ENCODE results near the gene MAEA.

- TF ChIP-seq ZNF217 (IDR thresholded peaks at IDR 0.05) (no peak), POLR2AphosphoS5 (IDR thresholded peaks at IDR 0.05; ENCODE audit: low read length) (no peak), RELA (IDR thresholded peaks at IDR 0.05; ENCODE audit: borderline replicate concordance, partially characterized antibody) (no peak), NRF1 (conservative IDR thresholded peaks at IDR 0.05; ENCODE audit: low read depth, low read length) (no peak), POLR2A (IDR thresholded peaks at IDR 0.05; ENCODE audit: low read depth, low read length) (no peak), EZH2 (IDR thresholded peaks at IDR 0.05; ENCODE audit: borderline replicate concordance, control insufficient read depth, low read depth, low read length) (no peak), BCLAF1 (IDR thresholded peaks at IDR 0.05) (no peak)
These were observed 37.2 kb downstream of the MAEA start for GRCh38 chr4:1326751-1327525.

All from GM12878 (cell line).